ENCODE results near the gene MGME1.

The MGME1 gene

GRCh38 chr20:17968366-17969277, at the start of gene MGME1, which contains the start of gene SNX5:
Gene MGME1, plus strand, starts transcription at chr20:17969018. Its CDS starts 842 bp downstream, at chr20:17969860.
Gene SNX5, minus strand, starts transcription at chr20:17968794. Its CDS starts 369 bp downstream, at chr20:17968425.
- DNase-seq, result peak; percentile 99

- DNase-seq, result no peak
Measured at GRCh38 chr20:17919149-17919548, 49.7 kb upstream of the MGME1 start.

- DNase-seq, result no peak
Measured at GRCh38 chr20:17921774-17922173, 47.0 kb upstream of the MGME1 start.

- DNase-seq, result no peak
Measured at GRCh38 chr20:17925141-17925939, 43.5 kb upstream of the MGME1 start.

GRCh38 chr20:17925940-17926300, 42.9 kb upstream of the MGME1 start:
- DNase-seq, result no peak

GRCh38 chr20:17928211-17928611, 40.6 kb upstream of the MGME1 start:
- no peak for DNase-seq

GRCh38 chr20:17928633-17929311, 40.0 kb upstream of the MGME1 start:
- no peak for DNase-seq

- DNase-seq, result no peak
Measured at GRCh38 chr20:17931513-17931912, 37.3 kb upstream of the MGME1 start.

GRCh38 chr20:17932396-17932795, 36.4 kb upstream of the MGME1 start:
- DNase-seq, result no peak

- DNase-seq, result no peak
Measured at GRCh38 chr20:17933121-17933520, 35.7 kb upstream of the MGME1 start.

- no peak for DNase-seq
Measured at GRCh38 chr20:17933711-17934110, 35.1 kb upstream of the MGME1 start.

- DNase-seq, result no peak
Measured at GRCh38 chr20:17934141-17934862, 34.5 kb upstream of the MGME1 start.

GRCh38 chr20:17935186-17935585, 33.6 kb upstream of the MGME1 start:
- no peak for DNase-seq

- DNase-seq, result no peak
Measured at GRCh38 chr20:17935761-17936160, 33.1 kb upstream of the MGME1 start.

- DNase-seq, result no peak
Measured at GRCh38 chr20:17936286-17936760, 32.5 kb upstream of the MGME1 start.

- no peak for DNase-seq
Measured at GRCh38 chr20:17936761-17937732, 31.8 kb upstream of the MGME1 start.

- peak; percentile 67 for DNase-seq
Measured at GRCh38 chr20:17938871-17939619, 29.8 kb upstream of the MGME1 start.

- DNase-seq, result no peak
Measured at GRCh38 chr20:17939622-17940223, 29.1 kb upstream of the MGME1 start.

GRCh38 chr20:17940224-17940971, 28.4 kb upstream of the MGME1 start:
- DNase-seq, result no peak

Measured in CD4-positive, alpha-beta T cell treated with Interleukin-17A for 1 hour (primary cell).